Measurements from ENCODE around the gene HHAT.

DNA sequence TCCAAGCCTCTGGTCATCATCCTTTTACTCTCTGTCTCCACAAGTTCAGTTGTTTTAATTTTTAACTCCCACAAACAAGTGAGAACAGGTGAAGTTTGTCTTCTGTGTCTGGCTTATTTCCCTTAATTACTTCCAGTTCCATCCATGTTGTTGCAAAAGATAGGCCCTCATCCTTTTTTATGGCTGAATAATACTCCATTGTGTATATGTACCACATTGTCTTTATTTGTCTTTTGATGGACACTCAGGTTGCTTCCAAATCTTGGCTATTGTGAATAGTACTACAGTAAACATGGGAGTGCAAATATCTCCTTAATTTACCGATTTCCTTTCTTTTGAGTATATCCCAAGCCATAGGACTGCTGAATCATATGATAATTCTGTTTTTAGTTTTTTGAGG lies 262.5 kb downstream of the HHAT start:
- TF ChIP-seq, protein P1, sequence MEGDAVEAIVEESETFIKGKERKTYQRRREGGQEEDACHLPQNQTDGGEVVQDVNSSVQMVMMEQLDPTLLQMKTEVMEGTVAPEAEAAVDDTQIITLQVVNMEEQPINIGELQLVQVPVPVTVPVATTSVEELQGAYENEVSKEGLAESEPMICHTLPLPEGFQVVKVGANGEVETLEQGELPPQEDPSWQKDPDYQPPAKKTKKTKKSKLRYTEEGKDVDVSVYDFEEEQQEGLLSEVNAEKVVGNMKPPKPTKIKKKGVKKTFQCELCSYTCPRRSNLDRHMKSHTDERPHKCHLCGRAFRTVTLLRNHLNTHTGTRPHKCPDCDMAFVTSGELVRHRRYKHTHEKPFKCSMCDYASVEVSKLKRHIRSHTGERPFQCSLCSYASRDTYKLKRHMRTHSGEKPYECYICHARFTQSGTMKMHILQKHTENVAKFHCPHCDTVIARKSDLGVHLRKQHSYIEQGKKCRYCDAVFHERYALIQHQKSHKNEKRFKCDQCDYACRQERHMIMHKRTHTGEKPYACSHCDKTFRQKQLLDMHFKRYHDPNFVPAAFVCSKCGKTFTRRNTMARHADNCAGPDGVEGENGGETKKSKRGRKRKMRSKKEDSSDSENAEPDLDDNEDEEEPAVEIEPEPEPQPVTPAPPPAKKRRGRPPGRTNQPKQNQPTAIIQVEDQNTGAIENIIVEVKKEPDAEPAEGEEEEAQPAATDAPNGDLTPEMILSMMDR (IDR thresholded peaks at IDR 0.05; ENCODE audit: low read length): no peak
- TF ChIP-seq EZH2phosphoT487 (IDR thresholded peaks at IDR 0.05; ENCODE audit: low read length): no peak

All from MM.1S (cell line).